Suprapubic skin (tissue), 3 donors: ENCODE measurements around the gene CCNE1.

Experiments
- CTCF ChIP-seq, 2 donors: fragments of 200-600 bp in 1 of 2; fragments of 450-650 bp in 1 of 2; sonication (generic) in 1 of 2; IDR thresholded peaks; one replicate each; pipeline ENCODE4 v1.5.1; 2016 to 2019; ENCODE audit warnings: antibody characterized with exemption in 2 of 2, mild to moderate bottlenecking in 1 of 2, moderate library complexity in 1 of 2
- POLR2A ChIP-seq, 2 donors: fragments of 450-650 bp; IDR thresholded peaks; one replicate each; pipeline ENCODE4 v1.6.1; 2017; ENCODE audit warnings: antibody characterized with exemption in 2 of 2, mild to moderate bottlenecking in 2 of 2, moderate library complexity in 2 of 2

GRCh38 chr19:29807870-29808405 lies 3.9 kb upstream of the CCNE1 start:
- TF ChIP-seq POLR2A (IDR thresholded peaks at IDR 0.05) (no peak), CTCF (IDR thresholded peaks at IDR 0.05) (no peak)
